ENCODE results near the gene MSH5. TPM values are rescaled to one million over a fixed set of nuclear protein-coding genes. Genes with fewer than 3 reads are reported as not detected.

Gene MSH5
- total RNA-seq, 1 donor from 2014 or later: 27.8 TPM

GRCh38 chr6:31712296-31712695 lies 27.5 kb upstream of the MSH5 start:
- no peak for DNase-seq (ENCODE audit: low spot score)

- DNase-seq (ENCODE audit: low spot score): no peak
Measured at GRCh38 chr6:31713465-31713864, 26.3 kb upstream of the MSH5 start.

DNA sequence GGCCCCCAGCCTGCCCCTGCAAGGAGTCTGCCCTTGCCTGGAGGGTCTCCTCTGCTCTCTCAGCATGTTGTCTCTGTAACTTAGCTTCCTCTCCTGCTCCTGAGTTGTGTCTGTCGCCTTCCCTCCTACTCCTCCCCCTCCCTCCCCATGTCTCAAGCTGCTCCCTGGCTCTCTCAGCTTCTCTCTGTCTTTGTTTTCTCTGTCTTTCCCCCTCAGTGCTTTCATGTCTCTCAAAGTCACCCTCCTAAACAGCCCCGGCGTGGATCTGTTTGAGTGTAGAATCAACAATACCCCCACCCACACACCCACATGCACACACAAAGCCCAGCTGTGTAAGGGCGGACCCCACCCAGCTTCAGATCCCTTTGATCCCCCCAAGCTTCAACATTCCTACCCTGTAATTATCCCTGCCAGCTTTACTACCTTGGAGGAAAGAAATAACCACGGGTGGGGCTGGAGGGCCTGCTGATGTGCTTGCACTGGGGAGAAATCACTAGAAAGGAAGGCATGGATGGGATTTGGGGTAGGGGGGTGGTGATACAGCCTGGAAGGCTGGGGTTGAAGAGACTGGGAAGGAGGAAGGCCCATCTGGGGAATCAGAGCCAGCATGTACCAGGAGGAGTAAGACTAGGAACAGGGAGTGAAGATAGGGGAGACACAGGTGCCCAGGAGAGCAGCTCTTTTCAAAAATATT lies 25.7 kb upstream of the MSH5 start:
- no peak for DNase-seq (ENCODE audit: low spot score)

GRCh38 chr6:31715022-31715958 lies 24.5 kb upstream of the MSH5 start, which contains the start of gene LY6G6D:
LY6G6D (plus strand) TSS chr6:31715348; CDS start chr6:31715356, 8 bp downstream.
- no peak for DNase-seq (ENCODE audit: low spot score)

DNA sequence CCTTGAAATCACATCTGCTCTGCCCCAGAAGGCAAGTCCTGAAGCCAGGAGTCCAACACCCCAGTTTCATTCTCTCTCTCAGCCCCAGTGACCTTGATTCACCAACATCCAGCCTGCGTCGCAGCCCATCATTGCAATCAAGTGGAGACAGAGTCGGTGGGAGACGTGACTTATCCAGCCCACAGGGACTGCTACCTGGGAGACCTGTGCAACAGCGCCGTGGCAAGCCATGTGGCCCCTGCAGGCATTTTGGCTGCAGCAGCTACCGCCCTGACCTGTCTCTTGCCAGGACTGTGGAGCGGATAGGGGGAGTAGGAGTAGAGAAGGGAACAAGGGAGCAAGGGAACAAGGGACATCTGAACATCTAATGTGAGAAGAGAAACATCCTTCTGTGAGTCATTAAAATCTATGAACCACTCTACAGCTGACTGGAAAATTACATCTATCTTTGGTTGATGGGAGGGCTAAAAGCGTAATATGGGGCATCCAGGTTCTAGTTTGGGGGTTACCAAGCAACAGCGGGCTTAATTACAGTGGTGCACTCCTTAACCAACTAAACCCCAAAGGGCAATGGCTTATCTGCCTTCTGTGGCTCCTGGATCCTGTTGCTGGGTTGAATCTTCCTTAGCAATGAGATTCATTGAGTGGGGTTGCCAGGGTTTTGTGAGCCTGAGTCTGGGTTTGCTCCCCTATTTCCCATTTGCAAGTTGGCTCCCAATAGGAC lies 22.1 kb upstream of the MSH5 start:
- no peak for DNase-seq (ENCODE audit: low spot score)

GRCh38 chr6:31718265-31718664 lies 21.5 kb upstream of the MSH5 start:
- DNase-seq (ENCODE audit: low spot score): no peak

DNA sequence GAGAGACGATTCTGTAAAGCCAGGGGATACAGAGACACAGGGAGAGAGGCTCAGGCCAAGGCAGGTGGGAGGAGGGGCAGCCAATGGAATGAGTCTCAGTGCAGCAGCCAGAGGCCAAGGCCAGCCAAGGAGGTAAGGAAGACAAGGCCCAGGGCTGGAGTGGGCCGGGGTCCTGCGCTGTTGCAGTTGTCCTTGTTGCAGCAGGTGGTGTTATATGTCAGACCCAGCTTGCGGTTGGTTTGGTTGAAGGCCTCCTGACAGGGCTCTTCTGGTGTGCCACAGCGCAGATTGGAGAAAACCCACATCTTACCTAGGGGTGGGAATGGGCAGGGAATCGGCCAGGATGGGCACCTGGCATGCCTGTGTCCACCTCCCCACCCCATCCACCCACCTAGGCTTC lies 20.8 kb upstream of the MSH5 start:
- no peak for DNase-seq (ENCODE audit: low spot score)

- no peak for DNase-seq (ENCODE audit: low spot score)
Measured at GRCh38 chr6:31720196-31720770, 19.5 kb upstream of the MSH5 start.

- DNase-seq (ENCODE audit: low spot score): no peak
Measured at GRCh38 chr6:31721351-31722020, 18.3 kb upstream of the MSH5 start, which contains the start of gene LY6G6C. LY6G6C (minus strand) TSS chr6:31721746; CDS start chr6:31721679, 67 bp downstream.

GRCh38 chr6:31722173-31722572 lies 17.6 kb upstream of the MSH5 start:
- no peak for DNase-seq (ENCODE audit: low spot score)

- no peak for DNase-seq (ENCODE audit: low spot score)
Measured at GRCh38 chr6:31723245-31723979, 16.4 kb upstream of the MSH5 start, which contains the start of gene MPIG6B. MPIG6B (plus strand) TSS chr6:31723373; CDS start chr6:31723384, 11 bp downstream.

- DNase-seq (ENCODE audit: low spot score): no peak
Measured at GRCh38 chr6:31723980-31724691, 15.7 kb upstream of the MSH5 start.

DNA sequence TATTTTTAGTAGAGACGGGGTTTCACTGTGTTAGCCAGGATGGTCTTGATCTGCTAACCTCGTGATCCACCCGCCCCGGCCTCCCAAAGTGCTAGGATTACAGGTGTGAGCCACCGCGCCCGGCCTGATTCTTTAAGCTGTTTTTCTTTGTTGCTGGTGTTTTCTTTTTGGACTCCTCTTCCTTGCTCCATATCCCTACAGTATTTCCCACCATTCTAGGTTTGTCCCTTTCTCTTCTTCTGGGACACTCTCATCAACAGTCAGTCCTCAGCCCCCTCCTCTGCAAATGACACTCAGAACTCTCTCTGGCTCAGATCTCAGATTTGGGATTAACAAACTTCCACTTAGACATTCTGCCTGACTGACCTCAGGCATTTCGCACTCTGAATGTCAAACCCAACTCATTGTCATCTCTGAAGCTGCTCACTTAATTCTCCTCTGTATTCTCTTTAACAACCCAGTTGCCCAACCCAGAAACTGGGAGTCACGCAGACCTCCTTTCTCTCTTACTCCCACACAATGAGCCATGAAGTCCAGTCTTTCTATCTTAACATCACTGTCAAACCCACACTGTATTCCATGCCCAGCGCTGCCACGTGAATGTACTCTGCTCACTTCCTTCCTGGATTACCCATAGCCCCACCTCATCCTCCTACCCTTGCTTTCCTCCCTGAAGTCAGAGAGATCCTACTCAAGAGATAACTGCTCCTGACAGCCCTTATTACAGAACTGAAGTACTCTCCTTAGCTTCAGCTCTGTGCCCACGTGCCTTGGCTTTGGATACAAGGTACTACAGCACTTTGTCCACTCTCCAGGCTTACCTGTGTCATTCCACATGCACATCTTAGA lies 14.1 kb upstream of the MSH5 start:
- DNase-seq (ENCODE audit: low spot score): no peak

DNA sequence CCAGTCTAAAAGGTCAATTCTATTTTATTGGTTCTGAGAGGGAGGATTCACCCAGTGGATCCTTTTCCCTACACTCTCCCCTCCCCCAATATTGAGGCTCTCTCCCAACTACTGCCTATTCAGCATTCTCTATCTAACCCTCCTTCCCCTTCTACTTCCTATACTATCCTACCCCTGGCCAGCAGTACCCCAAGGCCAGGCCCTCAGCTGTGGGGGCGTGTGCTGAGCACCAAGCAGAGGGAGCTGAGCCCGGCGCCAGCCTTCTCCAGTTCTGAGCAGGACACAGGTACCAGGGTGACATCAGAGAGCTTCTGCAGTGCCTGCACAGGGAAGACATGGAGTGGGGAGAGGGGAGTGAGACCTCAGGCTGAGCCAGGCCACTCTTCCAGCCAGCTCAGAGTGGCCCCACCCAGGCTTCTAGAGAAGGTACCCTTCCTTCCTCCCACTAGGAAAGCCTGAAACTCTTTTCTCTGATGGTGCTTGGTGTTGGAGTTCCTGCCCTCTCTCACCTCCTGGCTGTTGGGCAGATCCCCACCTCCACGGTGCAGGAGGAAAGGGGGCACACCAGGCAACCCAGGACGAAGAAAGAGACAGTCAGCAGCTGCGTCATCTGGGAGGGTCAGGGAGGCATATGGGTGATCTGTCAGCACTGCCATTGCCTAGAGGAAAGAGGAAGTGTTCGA lies 12.6 kb upstream of the MSH5 start:
- no peak for DNase-seq (ENCODE audit: low spot score)

DNA sequence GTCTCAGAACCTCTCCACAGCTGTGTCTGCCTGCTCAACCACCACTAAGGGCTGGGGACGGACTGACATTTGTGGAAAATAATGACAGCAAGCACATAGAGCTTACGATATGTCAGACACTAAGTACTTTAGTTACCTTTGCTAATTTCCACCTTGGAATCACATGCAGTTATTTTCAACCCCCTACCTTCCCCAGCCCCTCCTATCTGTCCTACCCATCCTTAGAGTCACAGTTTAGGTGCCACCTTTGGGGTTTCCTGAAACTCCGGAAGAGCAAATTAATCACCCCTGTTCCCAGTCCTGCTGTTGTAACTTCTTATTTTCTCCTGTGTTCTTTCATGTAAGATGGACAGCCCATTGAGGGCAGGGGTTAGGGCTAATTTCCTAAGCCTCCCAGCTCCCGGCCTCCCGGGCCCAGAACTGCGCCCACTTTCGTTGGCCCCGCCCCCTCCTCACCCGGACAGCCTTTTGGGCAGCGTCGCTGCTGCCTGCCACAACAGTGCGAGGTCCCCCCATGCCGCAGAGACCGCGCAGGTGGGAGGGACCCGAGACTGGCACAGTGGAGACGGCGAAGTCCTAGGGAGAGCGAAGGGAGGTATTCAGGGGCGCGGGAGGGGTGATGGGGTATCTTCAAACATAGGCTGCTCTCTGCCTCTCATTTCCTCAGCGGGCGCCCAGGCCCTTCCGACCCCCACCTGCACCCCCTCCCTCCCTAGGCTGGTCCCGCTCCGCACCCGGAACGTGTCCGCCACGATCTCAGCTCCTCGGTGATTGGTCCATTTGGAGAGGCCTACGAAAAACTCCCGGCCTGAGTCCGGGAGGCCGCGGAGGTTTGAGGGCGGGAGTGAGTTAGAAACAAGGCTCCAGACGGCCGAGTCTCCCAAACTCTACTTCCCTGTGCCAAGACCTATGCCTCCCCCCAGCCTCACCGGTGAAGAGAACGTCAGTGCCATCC lies 11.8 kb upstream of the MSH5 start:
- no peak for DNase-seq (ENCODE audit: low spot score)

GRCh38 chr6:31728767-31729514 lies 10.9 kb upstream of the MSH5 start, which contains the start of gene DDAH2:
DDAH2 (minus strand) TSS chr6:31729299; CDS start chr6:31729161, 138 bp downstream.
- DNase-seq (ENCODE audit: low spot score): no peak

Data from ureter (tissue), 1 donor.